ENCODE data around the gene RNF126.

Gene RNF126

GRCh38 chr19:619286-620002 lies 43.6 kb downstream of the RNF126 start:
- Histone ChIP-seq H3K36me3 (peaks cover 56 to 73% (median 63%) of the 10 kb centered on the region in 11 experiments), H3K4me1 (peaks cover 10 to 27% (median 19%) of the 10 kb centered on the region in 10 experiments)
- no peak for TF ChIP-seq Cebpa-rat (IDR thresholded peaks at IDR 0.05)

GRCh38 chr19:618674-619285 lies 44.2 kb downstream of the RNF126 start:
- Histone ChIP-seq H3K9me3 (replicated peaks in 1 of 11) (no peaks in the 10 kb centered on the region), H3K4me3 (no peak overlapping the region), H3K4me2 (no peak overlapping the region), H3K36me3 (peaks cover 54 to 73% (median 64%) of the 10 kb centered on the region in 11 experiments), H3K27me3 (no peaks in the 10 kb centered on the region), H3K27ac (no peak overlapping the region), H4K20me1 (peaks cover 0 to 72% (median 17%) of the 10 kb centered on the region in 11 experiments; a peak in 19 of 22 replicates), H3K4me1 (peaks cover 4 to 20% (median 13%) of the 10 kb centered on the region in 10 experiments), H3K9ac (no peak overlapping the region)
- no peak for TF ChIP-seq Cebpa-rat (IDR thresholded peaks at IDR 0.05)

More at GRCh38 chr19:619286-620002, 43.6 kb downstream of the RNF126 start:
- Histone ChIP-seq H3K9me3 (replicated peaks in 1 of 11) (no peaks in the 10 kb centered on the region), H3K4me3 (no peak overlapping the region), H3K27ac (no peak overlapping the region), H4K20me1 (peaks cover 2 to 79% (median 24%) of the 10 kb centered on the region in 11 experiments; a peak in 20 of 22 replicates), H3K9ac (no peak overlapping the region), H3K4me2 (no peak overlapping the region), H3K27me3 (no peaks in the 10 kb centered on the region)

GRCh38 chr19:618247-618619 lies 44.8 kb downstream of the RNF126 start:
- no peaks in the 10 kb centered on the region for H3K9me3 ChIP-seq (replicated peaks in 1 of 11)
- H3K9ac ChIP-seq, result no peak overlapping the region
- peaks cover 49 to 71% (median 60%) of the 10 kb centered on the region in 11 experiments for H3K36me3 ChIP-seq
- H3K4me3 ChIP-seq, result no peak overlapping the region
- H4K20me1 ChIP-seq, result peaks cover 0 to 66% (median 12%) of the 10 kb centered on the region in 11 experiments; a peak in 18 of 22 replicates
- no peak for TF ChIP-seq Cebpa-rat (IDR thresholded peaks at IDR 0.05)
- no peaks in the 10 kb centered on the region for H3K27me3 ChIP-seq
- peaks cover 0 to 15% (median 7%) of the 10 kb centered on the region in 10 experiments; a peak in 15 of 20 replicates for H3K4me1 ChIP-seq
- H3K27ac ChIP-seq, result no peak overlapping the region
- H3K4me2 ChIP-seq, result no peak overlapping the region

- Histone ChIP-seq H3K4me2 (no peak overlapping the region), H3K4me1 (peaks cover 0 to 15% (median 7%) of the 10 kb centered on the region in 10 experiments; a peak in 14 of 20 replicates), H3K9ac (no peak overlapping the region), H3K9me3 (replicated peaks in 1 of 11) (no peaks in the 10 kb centered on the region), H3K4me3 (no peak overlapping the region), H4K20me1 (peaks cover 0 to 61% (median 7%) of the 10 kb centered on the region in 11 experiments; a peak in 14 of 22 replicates), H3K27ac (no peak overlapping the region), H3K36me3 (peaks cover 44 to 71% (median 56%) of the 10 kb centered on the region in 11 experiments), H3K27me3 (no peaks in the 10 kb centered on the region)
- no peak for TF ChIP-seq Cebpa-rat (IDR thresholded peaks at IDR 0.05)
Observed at GRCh38 chr19:617551-618246, 45.3 kb downstream of the RNF126 start.

DNA sequence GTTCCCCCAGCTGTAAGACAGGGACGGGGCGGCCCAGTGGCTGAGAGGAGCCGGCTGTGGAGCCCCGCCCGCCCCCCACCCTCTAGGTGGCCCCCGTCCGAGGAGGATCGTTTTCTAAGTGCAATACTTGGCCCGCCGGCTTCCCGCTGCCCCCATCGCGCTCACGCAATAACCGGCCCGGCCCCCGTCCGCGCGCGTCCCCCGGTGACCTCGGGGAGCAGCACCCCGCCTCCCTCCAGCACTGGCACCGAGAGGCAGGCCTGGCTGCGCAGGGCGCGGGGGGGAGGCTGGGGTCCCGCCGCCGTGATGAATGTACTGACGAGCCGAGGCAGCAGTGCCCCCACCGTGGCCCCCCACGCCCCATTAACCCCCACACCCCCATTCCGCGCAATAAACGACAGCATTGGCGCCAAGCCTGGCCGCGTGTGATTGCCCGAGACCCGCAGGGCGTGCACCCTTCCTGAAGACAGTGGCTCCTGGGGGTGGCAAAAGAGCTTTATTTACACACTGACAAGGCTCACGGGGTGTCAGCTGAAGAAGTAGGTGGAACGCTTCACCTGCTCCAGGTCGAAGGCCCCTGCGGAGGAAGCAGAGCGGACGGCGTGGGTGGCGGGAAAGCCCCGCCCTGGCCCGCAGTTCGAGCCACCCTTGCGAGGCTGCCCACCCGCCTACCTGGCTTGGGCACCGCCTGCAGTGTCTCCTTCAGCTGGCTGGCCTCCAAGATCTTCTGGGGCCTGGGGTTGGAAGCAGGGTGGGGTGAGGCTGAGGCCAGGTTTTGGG lies 46.1 kb downstream of the RNF126 start:
- Histone ChIP-seq H3K4me1 (peaks cover 3 to 15% (median 12%) of the 10 kb centered on the region in 10 experiments; a peak in 19 of 20 replicates), H4K20me1 (peaks cover 0 to 53% (median 7%) of the 10 kb centered on the region in 11 experiments; a peak in 10 of 22 replicates), H3K27me3 (no peaks in the 10 kb centered on the region), H3K27ac (no peak overlapping the region), H3K9me3 (replicated peaks in 1 of 11) (no peaks in the 10 kb centered on the region), H3K4me3 (no peak overlapping the region), H3K36me3 (peaks cover 36 to 64% (median 48%) of the 10 kb centered on the region in 11 experiments), H3K4me2 (no peak overlapping the region), H3K9ac (no peak overlapping the region)
- no peak for TF ChIP-seq Cebpa-rat (IDR thresholded peaks at IDR 0.05)

GRCh38 chr19:616062-616700 lies 46.8 kb downstream of the RNF126 start:
- Histone ChIP-seq H3K9me3 (replicated peaks in 1 of 11) (no peaks in the 10 kb centered on the region), H3K9ac (no peak overlapping the region), H3K27ac (no peak overlapping the region), H3K4me1 (peaks cover 10 to 21% (median 19%) of the 10 kb centered on the region in 10 experiments), H3K36me3 (peaks cover 28 to 56% (median 40%) of the 10 kb centered on the region in 11 experiments), H3K27me3 (no peaks in the 10 kb centered on the region), H3K4me2 (no peak overlapping the region), H4K20me1 (peaks cover 0 to 46% (median 6%) of the 10 kb centered on the region in 11 experiments; a peak in 9 of 22 replicates), H3K4me3 (no peak overlapping the region)
- no peak for TF ChIP-seq Cebpa-rat (IDR thresholded peaks at IDR 0.05)

- Histone ChIP-seq H4K20me1 (peaks cover 0 to 44% (median 6%) of the 10 kb centered on the region in 11 experiments; a peak in 9 of 22 replicates), H3K9me3 (replicated peaks in 1 of 11) (no peaks in the 10 kb centered on the region), H3K4me1 (peaks cover 16 to 27% (median 25%) of the 10 kb centered on the region in 10 experiments), H3K36me3 (peaks cover 26 to 54% (median 37%) of the 10 kb centered on the region in 11 experiments), H3K4me2 (no peak overlapping the region; a peak in 1 of 22 replicates), H3K4me3 (no peak overlapping the region), H3K9ac (no peak overlapping the region), H3K27ac (no peak overlapping the region), H3K27me3 (no peaks in the 10 kb centered on the region)
- no peak for TF ChIP-seq Cebpa-rat (IDR thresholded peaks at IDR 0.05)
Observed at GRCh38 chr19:615619-616018, 47.4 kb downstream of the RNF126 start.
